ENCODE data around the gene PRIMA1. TPM values are rescaled to one million over a fixed set of nuclear protein-coding genes. Genes with fewer than 3 reads are reported as not detected.

Gene PRIMA1
- total and polyA plus RNA-seq, 3 donors from 2014 or later: 2.1 to 7.3 (median 3.4) TPM

GRCh38 chr14:93706360-93706955, 81.8 kb downstream of the PRIMA1 start:
- H3K4me3 ChIP-seq: no peak overlapping the region
- H3K27me3 ChIP-seq: no peaks in the 10 kb centered on the region
- no peaks in the 10 kb centered on the region for H3K9me3 ChIP-seq
- no peaks in the 10 kb centered on the region for H3K4me1 ChIP-seq
- DNase-seq: no peak
- no peaks in the 10 kb centered on the region for H3K36me3 ChIP-seq (ENCODE audit: low read depth, missing control alignments)
- intact Hi-C loops (cut with DNase I; ENCODE audit: low total_unique reads): no loop called here
- WGBS, 2 donors: 88 to 93% methylated on average over 20 to 21 of the region's 21 CpGs
- TF ChIP-seq CTCF (IDR thresholded peaks at IDR 0.05) (no peak), POLR2A (IDR thresholded peaks at IDR 0.05) (no peak)
- no peak overlapping the region for H3K27ac ChIP-seq

GRCh38 chr14:93705513-93706156, 82.7 kb downstream of the PRIMA1 start:
- H3K27me3 ChIP-seq: no peaks in the 10 kb centered on the region
- no peaks in the 10 kb centered on the region for H3K9me3 ChIP-seq
- H3K4me1 ChIP-seq: no peaks in the 10 kb centered on the region
- TF ChIP-seq POLR2A (IDR thresholded peaks at IDR 0.05): no peak
- no peak for TF ChIP-seq CTCF (IDR thresholded peaks at IDR 0.05)
- H3K4me3 ChIP-seq: no peak overlapping the region
- intact Hi-C loops (cut with DNase I; ENCODE audit: low total_unique reads): no loop called here
- no peaks in the 10 kb centered on the region for H3K36me3 ChIP-seq (ENCODE audit: low read depth, missing control alignments)
- 89 to 92% methylated on average over 14 to 15 of the region's 15 CpGs for WGBS, 2 donors
- DNase-seq: no peak
- no peak overlapping the region for H3K27ac ChIP-seq

GRCh38 chr14:93703941-93704340, 84.3 kb downstream of the PRIMA1 start:
- DNase-seq: no peak
- no peaks in the 10 kb centered on the region for H3K4me1 ChIP-seq
- H3K27me3 ChIP-seq: no peaks in the 10 kb centered on the region
- no peaks in the 10 kb centered on the region for H3K9me3 ChIP-seq
- H3K4me3 ChIP-seq: no peak overlapping the region
- 89 to 92% methylated on average over 6 of the region's 6 CpGs for WGBS, 2 donors
- intact Hi-C loops (cut with DNase I; ENCODE audit: low total_unique reads): no loop called here
- no peaks in the 10 kb centered on the region for H3K36me3 ChIP-seq (ENCODE audit: low read depth, missing control alignments)
- TF ChIP-seq CTCF (IDR thresholded peaks at IDR 0.05): no peak
- TF ChIP-seq POLR2A (IDR thresholded peaks at IDR 0.05): no peak
- H3K27ac ChIP-seq: no peak overlapping the region

- Histone ChIP-seq H3K27me3 (no peaks in the 10 kb centered on the region), H3K27ac (no peak overlapping the region), H3K36me3 (ENCODE audit: low read depth, missing control alignments) (no peaks in the 10 kb centered on the region), H3K4me1 (no peaks in the 10 kb centered on the region), H3K9me3 (no peaks in the 10 kb centered on the region), H3K4me3 (no peak overlapping the region)
- TF ChIP-seq POLR2A (IDR thresholded peaks at IDR 0.05) (no peak), CTCF (IDR thresholded peaks at IDR 0.05) (no peak)
- DNase-seq: no peak
- 82 to 83% methylated on average over 6 of the region's 6 CpGs for WGBS, 2 donors
- intact Hi-C loops (cut with DNase I; ENCODE audit: low total_unique reads): no loop called here
Measured at GRCh38 chr14:93702946-93703345, 85.3 kb downstream of the PRIMA1 start.

GRCh38 chr14:93701562-93701961, 86.7 kb downstream of the PRIMA1 start:
- H3K27me3 ChIP-seq: no peaks in the 10 kb centered on the region
- no peaks in the 10 kb centered on the region for H3K36me3 ChIP-seq (ENCODE audit: low read depth, missing control alignments)
- no peak for TF ChIP-seq CTCF (IDR thresholded peaks at IDR 0.05)
- TF ChIP-seq POLR2A (IDR thresholded peaks at IDR 0.05): no peak
- no peak overlapping the region for H3K4me3 ChIP-seq
- H3K4me1 ChIP-seq: no peaks in the 10 kb centered on the region
- H3K9me3 ChIP-seq: no peaks in the 10 kb centered on the region
- no peak overlapping the region for H3K27ac ChIP-seq
- intact Hi-C loops (cut with DNase I; ENCODE audit: low total_unique reads): no loop called here
- no peak for DNase-seq
- 93 to 96% methylated on average over 2 of the region's 2 CpGs for WGBS, 2 donors

Measured in testis (tissue), 3 donors.